Neural cell (in vitro differentiated cells): ENCODE results near the gene OAS1. TPM values are rescaled to one million over a fixed set of nuclear protein-coding genes. Genes with fewer than 3 reads are reported as not detected.
"Not testable (repeated sequence)": the region's sequence is repeated elsewhere in the genome, so short reads cannot be mapped to it uniquely, and the experiment has no call there.

Experiments used
- H2AFZ ChIP-seq: fragments of 200-600, 300-800 bp; sonication (generic), shearing (Covaris generic); 2 replicates; pipeline ENCODE4 v1.6.0; 2014; ENCODE audit warnings: low read depth, mild to moderate bottlenecking, antibody characterized with exemption, low read length, moderate library complexity
- H3F3A ChIP-seq: fragments of 200-600 bp; shearing (Covaris generic); 2 replicates; pipeline ENCODE4 v1.6.1; 2016; ENCODE audit warnings: mild to moderate bottlenecking, moderate library complexity, mixed read lengths, antibody characterized with exemption, low read length; ENCODE audit not compliant: insufficient read depth, poor library complexity, severe bottlenecking
- H3K27ac ChIP-seq: fragments of 200-600, 300-800 bp; sonication (generic), shearing (Covaris generic); 2 replicates; pipeline ENCODE4 v1.5.1; 2014; ENCODE audit warnings: mild to moderate bottlenecking, low read length, moderate library complexity
- H3K27me3 ChIP-seq: fragments of 300-800, 200-600 bp; sonication (generic), shearing (Covaris generic); 2 replicates; pipeline ENCODE4 v1.6.0; 2014; ENCODE audit warnings: mild to moderate bottlenecking, low read depth, low read length, moderate library complexity; ENCODE audit not compliant: insufficient read depth
- H3K36me3 ChIP-seq: fragments of 300-800, 200-600 bp; sonication (generic), shearing (Covaris generic); 2 replicates; pipeline ENCODE4 v1.5.1; 2014; ENCODE audit warnings: mild to moderate bottlenecking, antibody characterized with exemption, low read length, moderate library complexity; ENCODE audit not compliant: insufficient read depth
- H3K4me2 ChIP-seq: fragments of 300-800, 200-600 bp; sonication (generic), shearing (Covaris generic); 2 replicates; pipeline ENCODE4 v1.6.0; 2014; ENCODE audit warnings: mild to moderate bottlenecking, low read length
- H3K4me3 ChIP-seq: fragments of 300-800, 200-600 bp; sonication (generic), shearing (Covaris generic); 2 replicates; pipeline ENCODE4 v1.5.1; 2014; ENCODE audit warnings: mild to moderate bottlenecking, low read length, moderate library complexity
- H3K79me2 ChIP-seq: fragments of 200-600 bp; shearing (Covaris generic); replicated peaks from 2 replicates; pipeline ENCODE4 v1.6.0; 2014; ENCODE audit warnings: mild to moderate bottlenecking, low read length, moderate library complexity; ENCODE audit not compliant: insufficient read depth
- H3K9ac ChIP-seq: fragments of 300-800, 200-600 bp; sonication (generic), shearing (Covaris generic); 2 replicates; pipeline ENCODE4 v1.6.1; 2016; ENCODE audit warnings: mild to moderate bottlenecking, low read length, mixed read lengths
- H3K9me2 ChIP-seq: fragments of 200-600 bp; shearing (Covaris generic); 2 replicates; pipeline ENCODE4 v1.6.1; 2016; ENCODE audit warnings: mild to moderate bottlenecking, low read length, mixed read lengths; ENCODE audit not compliant: insufficient read depth
- H3K9me3 ChIP-seq: fragments of 200-600, 300-800 bp; sonication (generic), shearing (Covaris generic); 2 replicates; pipeline ENCODE4 v1.6.1; 2016; ENCODE audit warnings: mild to moderate bottlenecking, mixed run types, low read length, moderate library complexity, mixed read lengths
- H4K20me1 ChIP-seq: fragments of 200-600 bp; shearing (Covaris generic); 2 replicates; pipeline ENCODE4 v1.6.1; 2016; ENCODE audit warnings: mild to moderate bottlenecking, mixed run types; ENCODE audit not compliant: insufficient read depth
- EP300 ChIP-seq: fragments of 450-650 bp; conservative IDR thresholded peaks from 2 replicates; pipeline ENCODE4 v1.6.1; 2014; ENCODE audit warnings: antibody characterized with exemption, mild to moderate bottlenecking, moderate library complexity; ENCODE audit not compliant: poor library complexity, severe bottlenecking
- EZH2 ChIP-seq: fragments of 200-600, 300-800 bp; shearing (Covaris generic), sonication (generic); IDR thresholded peaks from 2 replicates; pipeline ENCODE4 v1.6.1; 2014; ENCODE audit warnings: antibody characterized with exemption, low read length, borderline replicate concordance, mild to moderate bottlenecking; ENCODE audit not compliant: insufficient read depth, poor library complexity, severe bottlenecking
- MXI1 ChIP-seq: fragments of 450-650 bp; conservative IDR thresholded peaks from 2 replicates; pipeline ENCODE4 v1.6.1; 2014; ENCODE audit warnings: antibody characterized with exemption, mild to moderate bottlenecking; ENCODE audit not compliant: poor library complexity, severe bottlenecking
- POLR2AphosphoS5 ChIP-seq: IDR thresholded peaks from 2 replicates; pipeline ENCODE4 v1.6.1; 2012
- RAD21 ChIP-seq: fragments of 450-650 bp; conservative IDR thresholded peaks from 2 replicates; pipeline ENCODE4 v1.6.1; 2014; ENCODE audit warnings: antibody characterized with exemption, mild to moderate bottlenecking, moderate library complexity
- SMC3 ChIP-seq: fragments of 450-650 bp; conservative IDR thresholded peaks from 2 replicates; pipeline ENCODE4 v1.6.1; 2014; ENCODE audit warnings: antibody characterized with exemption, mild to moderate bottlenecking, moderate library complexity; ENCODE audit not compliant: poor library complexity
- TAF1 ChIP-seq: IDR thresholded peaks from 2 replicates; pipeline ENCODE4 v1.6.1; 2012; ENCODE audit warnings: low read depth
- polyA plus RNA-seq: library from polyadenylated mRNA; depleted of rRNA; stranded (reverse); fragments of >200 nt; gene quantifications from 2 replicates; pipeline ENCODE4 v1.2.3, GENCODE V29; 2014
- TF ChIP-seq, protein P1 (sequence below): IDR thresholded peaks from 2 replicates; pipeline ENCODE4 v1.6.1; 2012; ENCODE audit warnings: borderline replicate concordance
- TF ChIP-seq, protein P2 (sequence below): fragments of 450-650 bp; IDR thresholded peaks from 2 replicates; pipeline ENCODE4 v1.5.1; 2014; ENCODE audit warnings: antibody characterized with exemption, mild to moderate bottlenecking, moderate library complexity; ENCODE audit not compliant: poor library complexity, severe bottlenecking

The OAS1 gene
- polyA plus RNA-seq, 1 donor from 2014 or later: not detected

DNA sequence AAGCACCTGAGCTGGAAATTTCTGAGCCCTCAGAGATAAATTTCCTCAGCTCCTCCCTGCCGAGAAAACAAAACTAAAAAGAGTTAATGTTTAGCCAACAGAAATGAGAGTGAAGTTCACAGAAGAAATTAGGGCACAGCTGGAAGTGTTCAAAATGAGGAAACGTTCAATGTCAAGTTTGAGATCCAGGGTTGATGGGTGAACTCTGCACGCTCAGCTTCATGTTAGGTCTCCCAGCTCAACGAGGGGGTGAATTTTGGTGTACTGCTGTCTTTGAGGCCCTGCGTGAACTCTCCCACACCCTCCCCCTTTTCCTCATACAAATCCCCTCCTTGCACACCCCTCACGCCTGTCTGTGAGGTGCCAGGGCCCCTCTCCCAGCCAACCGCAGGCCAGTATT, 18.2 kb downstream of the OAS1 start:
- TF ChIP-seq, protein P1, sequence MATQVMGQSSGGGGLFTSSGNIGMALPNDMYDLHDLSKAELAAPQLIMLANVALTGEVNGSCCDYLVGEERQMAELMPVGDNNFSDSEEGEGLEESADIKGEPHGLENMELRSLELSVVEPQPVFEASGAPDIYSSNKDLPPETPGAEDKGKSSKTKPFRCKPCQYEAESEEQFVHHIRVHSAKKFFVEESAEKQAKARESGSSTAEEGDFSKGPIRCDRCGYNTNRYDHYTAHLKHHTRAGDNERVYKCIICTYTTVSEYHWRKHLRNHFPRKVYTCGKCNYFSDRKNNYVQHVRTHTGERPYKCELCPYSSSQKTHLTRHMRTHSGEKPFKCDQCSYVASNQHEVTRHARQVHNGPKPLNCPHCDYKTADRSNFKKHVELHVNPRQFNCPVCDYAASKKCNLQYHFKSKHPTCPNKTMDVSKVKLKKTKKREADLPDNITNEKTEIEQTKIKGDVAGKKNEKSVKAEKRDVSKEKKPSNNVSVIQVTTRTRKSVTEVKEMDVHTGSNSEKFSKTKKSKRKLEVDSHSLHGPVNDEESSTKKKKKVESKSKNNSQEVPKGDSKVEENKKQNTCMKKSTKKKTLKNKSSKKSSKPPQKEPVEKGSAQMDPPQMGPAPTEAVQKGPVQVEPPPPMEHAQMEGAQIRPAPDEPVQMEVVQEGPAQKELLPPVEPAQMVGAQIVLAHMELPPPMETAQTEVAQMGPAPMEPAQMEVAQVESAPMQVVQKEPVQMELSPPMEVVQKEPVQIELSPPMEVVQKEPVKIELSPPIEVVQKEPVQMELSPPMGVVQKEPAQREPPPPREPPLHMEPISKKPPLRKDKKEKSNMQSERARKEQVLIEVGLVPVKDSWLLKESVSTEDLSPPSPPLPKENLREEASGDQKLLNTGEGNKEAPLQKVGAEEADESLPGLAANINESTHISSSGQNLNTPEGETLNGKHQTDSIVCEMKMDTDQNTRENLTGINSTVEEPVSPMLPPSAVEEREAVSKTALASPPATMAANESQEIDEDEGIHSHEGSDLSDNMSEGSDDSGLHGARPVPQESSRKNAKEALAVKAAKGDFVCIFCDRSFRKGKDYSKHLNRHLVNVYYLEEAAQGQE: no peak
- TF ChIP-seq TAF1: no peak
- no peak for TF ChIP-seq MXI1
- TF ChIP-seq, protein P2, sequence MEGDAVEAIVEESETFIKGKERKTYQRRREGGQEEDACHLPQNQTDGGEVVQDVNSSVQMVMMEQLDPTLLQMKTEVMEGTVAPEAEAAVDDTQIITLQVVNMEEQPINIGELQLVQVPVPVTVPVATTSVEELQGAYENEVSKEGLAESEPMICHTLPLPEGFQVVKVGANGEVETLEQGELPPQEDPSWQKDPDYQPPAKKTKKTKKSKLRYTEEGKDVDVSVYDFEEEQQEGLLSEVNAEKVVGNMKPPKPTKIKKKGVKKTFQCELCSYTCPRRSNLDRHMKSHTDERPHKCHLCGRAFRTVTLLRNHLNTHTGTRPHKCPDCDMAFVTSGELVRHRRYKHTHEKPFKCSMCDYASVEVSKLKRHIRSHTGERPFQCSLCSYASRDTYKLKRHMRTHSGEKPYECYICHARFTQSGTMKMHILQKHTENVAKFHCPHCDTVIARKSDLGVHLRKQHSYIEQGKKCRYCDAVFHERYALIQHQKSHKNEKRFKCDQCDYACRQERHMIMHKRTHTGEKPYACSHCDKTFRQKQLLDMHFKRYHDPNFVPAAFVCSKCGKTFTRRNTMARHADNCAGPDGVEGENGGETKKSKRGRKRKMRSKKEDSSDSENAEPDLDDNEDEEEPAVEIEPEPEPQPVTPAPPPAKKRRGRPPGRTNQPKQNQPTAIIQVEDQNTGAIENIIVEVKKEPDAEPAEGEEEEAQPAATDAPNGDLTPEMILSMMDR: no peak
- Histone ChIP-seq H2AFZ (no peak overlapping the region), H3K9me2 (no peaks in the 10 kb centered on the region), H3F3A (no peaks in the 10 kb centered on the region), H3K4me2 (no peak overlapping the region), H3K4me3 (no peak overlapping the region), H3K9ac (no peak overlapping the region), H3K79me2 (no peaks in the 10 kb centered on the region), H3K36me3 (no peaks in the 10 kb centered on the region), H3K9me3 (no peaks in the 10 kb centered on the region), H4K20me1 (no peaks in the 10 kb centered on the region), H3K27ac (no peak overlapping the region), H3K27me3 (no peaks in the 10 kb centered on the region)

- H4K20me1 ChIP-seq, H3F3A ChIP-seq, H3K79me2 ChIP-seq, H3K4me3 ChIP-seq, H2AFZ ChIP-seq, H3K9me2 ChIP-seq, H3K27ac ChIP-seq, H3K4me2 ChIP-seq, H3K9ac ChIP-seq, H3K36me3 ChIP-seq, H3K27me3 ChIP-seq, H3K9me3 ChIP-seq: not testable (repeated sequence)
Measured at GRCh38 chr12:112926416-112927033, 19.8 kb downstream of the OAS1 start.

DNA sequence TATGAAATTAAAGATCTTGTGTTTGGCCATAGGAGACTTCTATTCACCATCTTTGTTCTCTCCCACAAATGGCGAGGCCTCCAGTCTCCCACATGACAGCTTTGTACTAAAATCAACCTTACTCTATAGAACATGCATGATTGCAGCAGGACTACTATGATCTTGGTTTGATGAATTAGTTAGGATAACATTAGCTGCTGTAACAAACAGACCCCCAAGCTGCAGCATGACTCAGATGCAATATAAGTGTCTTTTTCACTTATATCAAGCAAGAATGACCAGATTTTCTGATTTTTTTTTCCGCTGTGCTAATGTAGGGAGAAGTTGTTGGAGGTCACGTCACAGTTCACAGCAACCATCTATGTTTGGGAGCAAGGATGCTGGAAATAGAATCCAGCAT, 20.7 kb downstream of the OAS1 start:
- no peaks in the 10 kb centered on the region for H3F3A ChIP-seq

More for the DNA sequence above, 20.7 kb downstream of the OAS1 start:
- no peak overlapping the region for H3K9ac ChIP-seq
- no peaks in the 10 kb centered on the region for H3K9me2 ChIP-seq
- H4K20me1 ChIP-seq: no peaks in the 10 kb centered on the region
- no peak overlapping the region for H3K27ac ChIP-seq
- no peak overlapping the region for H3K4me3 ChIP-seq
- no peaks in the 10 kb centered on the region for H3K36me3 ChIP-seq
- H3K27me3 ChIP-seq: no peaks in the 10 kb centered on the region
- H3K4me2 ChIP-seq: no peak overlapping the region
- no peaks in the 10 kb centered on the region for H3K79me2 ChIP-seq
- TF ChIP-seq RAD21: no peak
- no peak for TF ChIP-seq SMC3
- TF ChIP-seq EP300: no peak
- no peak for TF ChIP-seq EZH2
- no peak for TF ChIP-seq POLR2AphosphoS5
- TF ChIP-seq MXI1: no peak
- TF ChIP-seq TAF1: no peak
- TF ChIP-seq, protein P2: no peak
- TF ChIP-seq, protein P1: no peak
- no peak overlapping the region for H2AFZ ChIP-seq
- H3K9me3 ChIP-seq: no peaks in the 10 kb centered on the region
